Stomach (tissue), 9 donors: ENCODE results near the gene JTB. TPM values are rescaled to one million over a fixed set of nuclear protein-coding genes. Genes with fewer than 3 reads are reported as not detected.

Experiments
- DNase-seq, 2 donors: peaks; one replicate each; pipeline versions ENCODE4 v3.0.0 to v3.0.0-alpha.2; 2013 to 2019
- H3K27ac ChIP-seq, 5 donors: fragments of 200-600 bp in 4 of 5; sonication (generic) in 4 of 5; one replicate each; pipeline ENCODE4 v1.5.1; 2013 to 2019; ENCODE audit warnings: mild to moderate bottlenecking in 1 of 5, moderate library complexity in 1 of 5
- H3K27me3 ChIP-seq, 3 donors: fragments of 200-600 bp; sonication (generic); one replicate each; pipeline ENCODE4 v1.5.1; 2017 to 2019; ENCODE audit warnings: mixed run types in 1 of 3
- H3K36me3 ChIP-seq, 4 donors: fragments of 200-600 bp; sonication (generic); 1 replicate in 3 of 4; 2 replicates in 1 of 4; pipeline ENCODE4 v1.5.1; 2016 to 2019
- H3K4me1 ChIP-seq, 4 donors: fragments of 200-600 bp; sonication (generic); one replicate each; pipeline ENCODE4 v1.5.1; 2016 to 2019
- H3K4me3 ChIP-seq, 4 donors: fragments of 200-600 bp; sonication (generic) in 3 of 4; one replicate each; pipeline ENCODE4 v1.5.1; 2016 to 2019; ENCODE audit warnings: mild to moderate bottlenecking in 1 of 4
- H3K9me3 ChIP-seq, 4 donors: fragments of 200-600 bp; sonication (generic); one replicate each; pipeline ENCODE4 v1.5.1; 2016 to 2019
- CTCF ChIP-seq, 7 experiments: fragments of 450-650 bp in 4 of 7; fragments of 200-600 bp in 3 of 7; sonication (generic) in 3 of 7; IDR thresholded peaks; one replicate each; pipeline ENCODE4 v1.5.1; 2016 to 2019; ENCODE audit warnings: antibody characterized with exemption in 7 of 7, control low read depth in 2 of 7, mild to moderate bottlenecking in 1 of 7
- EP300 ChIP-seq: sonication (generic); formaldehyde crosslinking; IDR thresholded peaks from one replicate; pipeline ENCODE4 v1.6.1; 2017; ENCODE audit warnings: antibody characterized with exemption
- POLR2A ChIP-seq, 4 donors: fragments of 450-650 bp; IDR thresholded peaks; one replicate each; pipeline ENCODE4 v1.6.1; 2016; ENCODE audit warnings: antibody characterized with exemption in 4 of 4, control low read depth in 2 of 4, mild to moderate bottlenecking in 1 of 4, moderate library complexity in 1 of 4
- POLR2AphosphoS5 ChIP-seq, 3 donors: sonication (generic); formaldehyde crosslinking; IDR thresholded peaks; one replicate each; pipeline ENCODE4 v1.6.1; 2016; ENCODE audit warnings: antibody characterized with exemption in 3 of 3
- WGBS, 5 donors: extraction: QIAGEN DNeasy Blood & Tissue Kit in 3 of 5; methylation state at CpG; one replicate each; pipeline versions ENCODE4 v1.1.5 to v1.1.7; 2013 to 2018; 5-methylcytosine and 5-hydroxymethylcytosine counted together
- intact Hi-C: fragments of 100-400 bp; cut with DNase I; formaldehyde crosslinking; loops from one replicate; pipeline ENCODE4 v1.15.1; 2023; ENCODE audit warnings: low total_unique reads
- polyA plus RNA-seq, 3 donors: library from polyadenylated mRNA; stranded (reverse); fragments of 200-250 nt; gene quantifications; one replicate each; pipeline ENCODE4 v1.2.3, GENCODE V29; 2013
- total RNA-seq, 5 donors: library from RNA; depleted of rRNA; stranded (reverse); fragments of >200 nt; gene quantifications; one replicate each; pipeline versions ENCODE4 v1.1.0 to v1.2.3, GENCODE V29; 2014 to 2016
- donor health status: healthy with polysubstance abuse.
- donor health status: Bipolar disorder and iron deficiency.
- donor health status: healthy.

Gene JTB
- total and polyA plus RNA-seq, 8 donors, result 130 to 859 (median 235) TPM

DNA sequence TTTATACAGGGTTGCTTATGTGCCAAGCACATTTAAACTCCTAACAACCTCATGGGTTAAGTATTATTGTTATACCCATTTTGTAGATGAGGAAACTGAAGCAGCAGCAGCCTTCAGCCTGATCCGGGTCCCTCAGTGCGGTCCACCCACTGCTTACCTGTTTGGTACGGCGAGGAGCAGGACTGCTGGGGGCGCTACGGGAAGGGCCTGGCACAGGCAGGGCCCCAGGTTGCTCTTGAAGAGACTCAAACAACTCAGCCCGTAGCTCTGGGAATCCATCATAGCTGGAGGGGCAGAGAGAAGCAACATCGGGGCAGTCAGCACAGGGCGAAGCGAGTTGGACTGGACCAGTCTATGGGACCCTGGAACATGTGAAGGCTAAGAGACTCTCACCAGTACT, 40.1 kb downstream of the JTB start:
- H3K36me3 ChIP-seq, result peaks cover 83 to 100% (median 99%) of the 10 kb centered on the region in 4 donors
- TF ChIP-seq POLR2A (IDR thresholded peaks at IDR 0.05) (no peak), POLR2AphosphoS5 (IDR thresholded peaks at IDR 0.05) (no peak), CTCF (IDR thresholded peaks at IDR 0.05) (no peak), EP300 (no peak)
- DNase-seq, result no peak
- H3K27ac ChIP-seq, result no peak overlapping the region
- no peak overlapping the region for H3K4me3 ChIP-seq
- intact Hi-C loops, result no loop called here
- no peaks in the 10 kb centered on the region for H3K27me3 ChIP-seq
- H3K9me3 ChIP-seq, result no peaks in the 10 kb centered on the region
- H3K4me1 ChIP-seq, result no peaks in the 10 kb centered on the region
- 92 to 97% (median 97%) methylated on average over 7 to 10 of the region's 10 CpGs for WGBS, 5 donors

DNA sequence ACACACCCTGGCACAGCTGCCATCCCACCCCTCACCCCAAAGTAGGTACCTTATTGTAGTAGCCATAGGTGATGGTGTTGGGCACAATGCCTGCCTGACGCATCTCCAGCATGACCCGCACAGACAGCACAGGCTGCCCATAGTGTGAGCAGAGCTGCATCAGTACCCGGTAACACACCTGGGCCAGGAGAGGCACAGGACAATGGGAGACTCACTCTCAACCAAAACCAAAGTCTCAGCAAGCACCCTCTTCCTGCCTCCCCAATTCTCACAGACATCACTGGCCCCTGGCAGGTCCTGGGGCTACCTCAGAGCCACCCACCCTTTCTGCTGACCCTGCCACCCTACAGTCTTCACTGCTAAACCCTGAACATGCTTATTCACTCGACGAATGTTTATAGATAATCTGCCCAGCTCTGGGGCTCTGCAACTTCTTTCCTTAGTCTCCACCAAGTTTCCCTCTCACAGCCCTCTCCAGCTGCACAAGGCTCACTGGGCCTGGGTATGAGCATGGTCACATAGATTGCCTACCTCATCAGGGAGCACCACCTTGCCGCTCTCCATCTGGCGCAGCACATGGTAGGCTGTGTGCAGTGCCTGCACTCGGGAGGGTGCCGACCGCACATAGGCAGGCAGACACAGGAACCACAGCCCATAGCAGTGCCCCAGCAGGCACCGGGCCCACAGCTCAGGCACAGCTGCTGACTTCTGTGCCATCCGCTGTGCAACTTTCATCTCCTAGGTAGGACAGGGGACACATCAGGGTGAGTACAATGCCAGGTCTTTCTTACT, 41.3 kb downstream of the JTB start:
- Histone ChIP-seq H3K4me3 (no peak overlapping the region), H3K27ac (no peak overlapping the region), H3K36me3 (peaks cover 88 to 100% (median 99%) of the 10 kb centered on the region in 4 donors), H3K9me3 (no peaks in the 10 kb centered on the region), H3K4me1 (no peaks in the 10 kb centered on the region), H3K27me3 (no peaks in the 10 kb centered on the region)
- whole genome bisulfite sequencing, 5 donors, result 94 to 97% (median 95%) methylated on average over 12 of the region's 12 CpGs
- intact Hi-C loops, result no loop called here
- TF ChIP-seq EP300 (no peak), POLR2AphosphoS5 (IDR thresholded peaks at IDR 0.05) (no peak), POLR2A (IDR thresholded peaks at IDR 0.05) (no peak)
- no peak for DNase-seq

DNA sequence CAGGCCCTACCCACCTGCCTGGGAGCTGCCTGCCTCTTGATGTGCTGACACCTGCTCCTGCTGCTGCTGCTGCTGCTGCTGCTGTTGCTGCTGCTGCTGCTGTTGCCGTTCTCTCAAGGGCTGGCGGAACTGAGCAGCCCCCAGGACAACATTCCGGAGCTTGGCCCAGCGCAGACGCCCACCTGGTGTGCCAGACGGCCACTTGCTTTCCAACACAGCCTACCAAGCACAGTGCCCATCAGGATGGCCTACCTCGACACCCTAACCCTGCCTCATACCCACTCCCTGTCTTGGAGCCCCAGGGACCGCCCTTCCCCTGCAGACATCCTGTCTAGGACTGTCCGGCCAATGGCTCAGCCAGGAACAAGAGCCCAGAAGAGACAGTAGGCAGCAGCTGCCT, 42.7 kb downstream of the JTB start:
- WGBS, 5 donors, result 94 to 97% (median 94%) methylated on average over 8 to 9 of the region's 9 CpGs
- no peak for DNase-seq
- intact Hi-C loops, result no loop called here
- Histone ChIP-seq H3K9me3 (no peaks in the 10 kb centered on the region), H3K27ac (no peak overlapping the region), H3K36me3 (peaks cover 81 to 100% (median 99%) of the 10 kb centered on the region in 4 donors), H3K27me3 (no peaks in the 10 kb centered on the region), H3K4me1 (no peaks in the 10 kb centered on the region), H3K4me3 (no peak overlapping the region)
- TF ChIP-seq POLR2A (IDR thresholded peaks at IDR 0.05) (no peak), POLR2AphosphoS5 (IDR thresholded peaks at IDR 0.05) (no peak), EP300 (no peak), CTCF (IDR thresholded peaks at IDR 0.05) (no peak)

DNA sequence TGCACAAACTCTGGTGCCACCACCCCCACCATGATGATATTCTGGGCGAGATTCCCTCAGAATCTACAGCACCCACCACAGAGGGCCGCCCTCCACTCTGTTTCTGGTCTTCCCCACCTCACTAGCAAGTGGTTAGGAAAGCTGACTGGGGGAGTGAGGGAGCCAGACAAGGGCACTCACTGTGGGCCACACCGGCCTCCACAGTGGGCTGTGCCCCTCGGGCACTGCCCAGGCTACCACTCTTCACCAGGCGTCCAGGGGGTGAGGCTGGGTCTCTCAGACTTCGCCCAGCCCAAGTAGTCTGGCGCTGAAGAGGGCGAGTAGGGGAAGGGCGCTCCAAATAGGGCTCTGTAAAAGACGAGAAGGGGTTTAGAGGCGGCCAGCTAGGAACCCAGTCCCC, 43.5 kb downstream of the JTB start:
- Histone ChIP-seq H3K4me1 (no peaks in the 10 kb centered on the region), H3K36me3 (peaks cover 75 to 100% (median 98%) of the 10 kb centered on the region in 4 donors), H3K4me3 (no peak overlapping the region), H3K9me3 (no peaks in the 10 kb centered on the region), H3K27ac (no peak overlapping the region), H3K27me3 (no peaks in the 10 kb centered on the region)
- intact Hi-C loops, result no loop called here
- WGBS, 5 donors, result 94 to 97% (median 96%) methylated on average over 11 of the region's 11 CpGs
- TF ChIP-seq EP300, result no peak
- no peak for TF ChIP-seq POLR2A (IDR thresholded peaks at IDR 0.05)
- TF ChIP-seq CTCF (IDR thresholded peaks at IDR 0.05), result no peak
- TF ChIP-seq POLR2AphosphoS5 (IDR thresholded peaks at IDR 0.05), result no peak
- no peak for DNase-seq

DNA sequence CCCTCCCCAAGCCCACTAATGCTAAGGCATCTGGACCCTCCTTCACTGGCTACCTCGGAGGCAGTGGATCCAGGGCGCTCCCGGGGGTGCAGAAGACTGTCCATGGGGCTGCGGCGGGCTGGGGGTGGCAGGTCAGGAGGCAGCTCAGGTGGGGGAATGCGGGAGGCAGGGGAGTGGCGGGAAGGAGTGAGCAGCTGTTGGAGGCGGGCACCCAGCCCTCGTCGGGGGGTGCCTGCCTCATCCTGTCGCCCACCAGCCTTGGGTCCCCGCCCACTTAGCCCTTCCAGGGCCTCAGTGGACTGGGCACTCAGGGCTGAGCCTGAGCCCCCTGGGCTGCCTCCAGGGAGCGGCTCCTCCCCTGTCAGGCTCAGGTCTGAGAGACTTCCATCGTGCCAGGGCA, 44.0 kb downstream of the JTB start:
- Histone ChIP-seq H3K9me3 (no peaks in the 10 kb centered on the region), H3K27me3 (no peaks in the 10 kb centered on the region), H3K4me1 (no peaks in the 10 kb centered on the region), H3K36me3 (peaks cover 71 to 96% (median 94%) of the 10 kb centered on the region in 4 donors), H3K27ac (no peak overlapping the region), H3K4me3 (no peak overlapping the region)
- TF ChIP-seq CTCF (IDR thresholded peaks at IDR 0.05), result no peak
- TF ChIP-seq POLR2A (IDR thresholded peaks at IDR 0.05), result no peak
- TF ChIP-seq POLR2AphosphoS5 (IDR thresholded peaks at IDR 0.05), result no peak
- TF ChIP-seq EP300, result no peak
- DNase-seq, result no peak
- WGBS, 5 donors, result 93 to 96% (median 94%) methylated on average over 14 of the region's 14 CpGs; no CpG with 5 or more reads in 1 of the 5 donors
- intact Hi-C loops, result no loop called here
